K562 treated with DMSO at 1 percent for 48 hours (cell line): ENCODE data around the gene ANGPTL3. TPM values are rescaled to one million over a fixed set of nuclear protein-coding genes. Genes with fewer than 3 reads are reported as not detected.

Experiments
- total RNA-seq: library from RNA; unstranded; fragments of 300-600 nt; gene quantifications from 2 replicates; pipeline ENCODE4 v1.2.3, GENCODE V29; 2022; ENCODE audit warnings: low replicate concordance; ENCODE audit errors: extremely low read depth

ANGPTL3 gene, protein sequence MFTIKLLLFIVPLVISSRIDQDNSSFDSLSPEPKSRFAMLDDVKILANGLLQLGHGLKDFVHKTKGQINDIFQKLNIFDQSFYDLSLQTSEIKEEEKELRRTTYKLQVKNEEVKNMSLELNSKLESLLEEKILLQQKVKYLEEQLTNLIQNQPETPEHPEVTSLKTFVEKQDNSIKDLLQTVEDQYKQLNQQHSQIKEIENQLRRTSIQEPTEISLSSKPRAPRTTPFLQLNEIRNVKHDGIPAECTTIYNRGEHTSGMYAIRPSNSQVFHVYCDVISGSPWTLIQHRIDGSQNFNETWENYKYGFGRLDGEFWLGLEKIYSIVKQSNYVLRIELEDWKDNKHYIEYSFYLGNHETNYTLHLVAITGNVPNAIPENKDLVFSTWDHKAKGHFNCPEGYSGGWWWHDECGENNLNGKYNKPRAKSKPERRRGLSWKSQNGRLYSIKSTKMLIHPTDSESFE
- not detected in 2 replicates for total RNA-seq

DNA sequence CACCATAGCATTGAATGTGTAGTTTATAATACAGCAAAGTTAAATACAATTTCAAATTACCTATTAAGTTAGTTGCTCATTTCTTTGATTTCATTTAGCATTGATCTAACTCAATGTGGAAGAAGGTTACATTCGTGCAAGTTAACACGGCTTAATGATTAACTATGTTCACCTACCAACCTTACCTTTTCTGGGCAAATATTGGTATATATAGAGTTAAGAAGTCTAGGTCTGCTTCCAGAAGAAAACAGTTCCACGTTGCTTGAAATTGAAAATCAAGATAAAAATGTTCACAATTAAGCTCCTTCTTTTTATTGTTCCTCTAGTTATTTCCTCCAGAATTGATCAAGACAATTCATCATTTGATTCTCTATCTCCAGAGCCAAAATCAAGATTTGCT, at the start of gene ANGPTL3:
Gene ANGPTL3 (plus strand): TSS at position 240 of the 400 bp plus-strand sequence. CDS start 47 bp downstream, at position 287.

Other genes starting within 250 kb of the ANGPTL3 start
- not detected in 2 replicates for gene USP1, start 160.5 kb upstream of the ANGPTL3 start, total RNA-seq
- not detected in 2 replicates for gene DOCK7, start 90.9 kb downstream of the ANGPTL3 start, total RNA-seq
- not detected in 2 replicates for gene ATG4C, start 186.6 kb downstream of the ANGPTL3 start, total RNA-seq